ENCODE results near the gene TFAP2C. TPM values are rescaled to one million over a fixed set of nuclear protein-coding genes. Genes with fewer than 3 reads are reported as not detected.

Gene TFAP2C
- total and polyA plus RNA-seq, 9 donors, result 0.18 to 7.7 (median 0.66) TPM

- 7 to 14% (median 9%) methylated on average over 31 to 48 of the region's 48 CpGs for WGBS, 3 donors
- no peak overlapping the region for H3K27ac ChIP-seq
- intact Hi-C loops (cut with DNase I), result no loop called here
- no peak for DNase-seq
- H3K4me3 ChIP-seq, result no peak overlapping the region
- no peaks in the 10 kb centered on the region for H3K9me3 ChIP-seq
- H3K4me1 ChIP-seq (ENCODE audit: insufficient read depth), result peaks cover 7% of the 10 kb centered on the region
- no peaks in the 10 kb centered on the region for H3K27me3 ChIP-seq
- TF ChIP-seq, protein P1, sequence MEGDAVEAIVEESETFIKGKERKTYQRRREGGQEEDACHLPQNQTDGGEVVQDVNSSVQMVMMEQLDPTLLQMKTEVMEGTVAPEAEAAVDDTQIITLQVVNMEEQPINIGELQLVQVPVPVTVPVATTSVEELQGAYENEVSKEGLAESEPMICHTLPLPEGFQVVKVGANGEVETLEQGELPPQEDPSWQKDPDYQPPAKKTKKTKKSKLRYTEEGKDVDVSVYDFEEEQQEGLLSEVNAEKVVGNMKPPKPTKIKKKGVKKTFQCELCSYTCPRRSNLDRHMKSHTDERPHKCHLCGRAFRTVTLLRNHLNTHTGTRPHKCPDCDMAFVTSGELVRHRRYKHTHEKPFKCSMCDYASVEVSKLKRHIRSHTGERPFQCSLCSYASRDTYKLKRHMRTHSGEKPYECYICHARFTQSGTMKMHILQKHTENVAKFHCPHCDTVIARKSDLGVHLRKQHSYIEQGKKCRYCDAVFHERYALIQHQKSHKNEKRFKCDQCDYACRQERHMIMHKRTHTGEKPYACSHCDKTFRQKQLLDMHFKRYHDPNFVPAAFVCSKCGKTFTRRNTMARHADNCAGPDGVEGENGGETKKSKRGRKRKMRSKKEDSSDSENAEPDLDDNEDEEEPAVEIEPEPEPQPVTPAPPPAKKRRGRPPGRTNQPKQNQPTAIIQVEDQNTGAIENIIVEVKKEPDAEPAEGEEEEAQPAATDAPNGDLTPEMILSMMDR (IDR thresholded peaks at IDR 0.05), result no peak
- no peak for TF ChIP-seq POLR2A (IDR thresholded peaks at IDR 0.05)
- H3K36me3 ChIP-seq, result no peaks in the 10 kb centered on the region
Observed at GRCh38 chr20:56631318-56631989, 2.3 kb downstream of the TFAP2C start.

DNA sequence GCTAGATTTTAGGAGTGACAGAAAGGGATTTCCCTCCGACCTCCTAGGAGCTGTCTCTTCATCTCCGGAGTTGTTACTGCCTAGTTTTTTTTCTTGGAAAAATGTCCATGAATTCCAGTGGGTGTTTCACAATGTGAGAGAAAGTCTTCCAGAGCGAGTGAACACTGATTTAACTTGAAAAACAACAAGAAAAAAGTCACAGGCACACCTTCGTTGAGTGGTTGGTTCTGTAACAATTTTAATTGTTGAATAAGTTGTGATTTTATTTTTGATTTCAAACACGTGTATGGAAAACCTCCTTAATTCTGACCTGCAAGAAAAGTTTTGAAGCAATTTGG lies 2.9 kb downstream of the TFAP2C start:
- Histone ChIP-seq H3K4me1 (ENCODE audit: insufficient read depth) (peaks cover 7% of the 10 kb centered on the region), H3K27ac (no peak overlapping the region), H3K36me3 (no peaks in the 10 kb centered on the region), H3K27me3 (no peaks in the 10 kb centered on the region), H3K4me3 (no peak overlapping the region), H3K9me3 (no peaks in the 10 kb centered on the region)
- intact Hi-C loops (cut with DNase I), result no loop called here
- 37 to 47% (median 45%) methylated on average over 5 of the region's 5 CpGs for WGBS, 3 donors
- TF ChIP-seq, protein P1 (IDR thresholded peaks at IDR 0.05), result no peak
- TF ChIP-seq POLR2A (IDR thresholded peaks at IDR 0.05) (no peak), EP300 (IDR thresholded peaks at IDR 0.05) (no peak)
- DNase-seq, result no peak

DNA sequence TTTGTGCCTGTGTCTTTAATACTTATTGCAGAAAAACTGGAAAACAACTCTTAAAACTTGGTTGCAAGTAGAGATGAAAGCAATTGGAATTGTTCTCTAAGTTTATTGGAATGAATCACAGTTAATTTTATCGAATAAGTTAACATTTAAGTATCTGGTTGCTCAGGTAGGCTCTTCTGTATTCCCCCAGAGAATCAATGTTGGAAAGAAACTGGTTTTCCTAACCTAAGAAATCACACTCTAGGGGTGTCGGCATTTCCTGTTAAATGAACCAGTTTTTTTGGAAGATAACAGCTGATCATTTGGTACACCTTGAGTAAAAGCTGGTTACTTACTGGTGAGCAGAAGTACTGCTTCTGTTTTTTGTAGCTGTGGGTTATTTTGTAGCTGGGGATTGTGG lies 5.2 kb downstream of the TFAP2C start:
- Histone ChIP-seq H3K36me3 (no peaks in the 10 kb centered on the region), H3K27me3 (no peaks in the 10 kb centered on the region), H3K9me3 (no peaks in the 10 kb centered on the region), H3K27ac (no peak overlapping the region), H3K4me1 (ENCODE audit: insufficient read depth) (peaks cover 4% of the 10 kb centered on the region), H3K4me3 (no peak overlapping the region)
- TF ChIP-seq, protein P1 (IDR thresholded peaks at IDR 0.05), result no peak
- TF ChIP-seq EP300 (IDR thresholded peaks at IDR 0.05) (no peak), POLR2A (IDR thresholded peaks at IDR 0.05) (no peak)
- 71 to 81% (median 76%) methylated on average over 2 of the region's 2 CpGs for whole genome bisulfite sequencing, 3 donors
- intact Hi-C loops (cut with DNase I), result no loop called here
- no peak for DNase-seq

- intact Hi-C loops (cut with DNase I), result no loop called here
- no peaks in the 10 kb centered on the region for H3K9me3 ChIP-seq
- no peak for TF ChIP-seq POLR2A (IDR thresholded peaks at IDR 0.05)
- no peak for TF ChIP-seq EP300 (IDR thresholded peaks at IDR 0.05)
- TF ChIP-seq, protein P1 (IDR thresholded peaks at IDR 0.05), result no peak
- no peaks in the 10 kb centered on the region for H3K36me3 ChIP-seq
- peaks cover 4% of the 10 kb centered on the region for H3K4me1 ChIP-seq (ENCODE audit: insufficient read depth)
- no peak overlapping the region for H3K4me3 ChIP-seq
- H3K27me3 ChIP-seq, result no peaks in the 10 kb centered on the region
- 11 to 26% (median 22%) methylated on average over 13 of the region's 13 CpGs for WGBS, 3 donors
- no peak overlapping the region for H3K27ac ChIP-seq
- DNase-seq, result no peak
Observed at GRCh38 chr20:56634735-56635385, 5.8 kb downstream of the TFAP2C start.
